GM23338 (cell line): ENCODE data around the gene AKAP13. TPM values are rescaled to one million over a fixed set of nuclear protein-coding genes. Genes with fewer than 3 reads are reported as not detected.

ENCODE experiments used
- ATAC-seq: fragments of 200-7000 bp; cut with Tn5 transposase; 3 replicates; pipeline ENCODE4 v1.9.1; 2020
- DNase-seq: peaks from one replicate; pipeline ENCODE4 v3.0.0-alpha.2; 2015; ENCODE audit warnings: low spot score
- H2AFZ ChIP-seq: fragments of 200-600 bp; sonication (generic); 2 replicates; pipeline ENCODE4 v1.8.0; 2016; ENCODE audit warnings: antibody characterized with exemption, mild to moderate bottlenecking, moderate library complexity
- H3F3A ChIP-seq: fragments of 200-600 bp; sonication (generic); replicated peaks from 2 replicates; pipeline ENCODE4 v1.8.0; 2017; ENCODE audit warnings: antibody characterized with exemption, mixed run types, low read depth
- H3K27ac ChIP-seq: fragments of 200-600 bp; sonication (generic); 2 replicates; pipeline ENCODE4 v1.6.1; 2016; ENCODE audit warnings: low read depth
- H3K27me3 ChIP-seq: fragments of 200-600 bp; sonication (generic); 2 replicates; pipeline ENCODE4 v1.8.0; 2016; ENCODE audit warnings: mild to moderate bottlenecking, mixed run types, moderate library complexity; ENCODE audit not compliant: insufficient read depth
- H3K36me3 ChIP-seq: fragments of 200-600 bp; sonication (generic); 2 replicates; pipeline ENCODE4 v1.8.0; 2016; ENCODE audit warnings: mild to moderate bottlenecking; ENCODE audit not compliant: insufficient read depth
- H3K4me1 ChIP-seq: fragments of 200-600 bp; sonication (generic); 2 replicates; pipeline ENCODE4 v1.8.0; 2016; ENCODE audit warnings: mild to moderate bottlenecking, moderate library complexity; ENCODE audit not compliant: insufficient read depth
- H3K4me2 ChIP-seq: fragments of 200-600 bp; sonication (generic); 2 replicates; pipeline ENCODE4 v1.7.1; 2017; ENCODE audit warnings: mixed run types
- H3K4me3 ChIP-seq: fragments of 200-600 bp; sonication (generic); 2 replicates; pipeline ENCODE4 v1.6.1; 2016; ENCODE audit warnings: mixed run types
- H3K79me2 ChIP-seq: fragments of 200-600 bp; sonication (generic); replicated peaks from 2 replicates; pipeline ENCODE4 v1.8.0; 2017; ENCODE audit warnings: mild to moderate bottlenecking; ENCODE audit not compliant: insufficient read depth
- H3K9me2 ChIP-seq: fragments of 200-600 bp; sonication (generic); 2 replicates; pipeline ENCODE4 v1.8.0; 2017; ENCODE audit not compliant: insufficient read depth
- H4K20me1 ChIP-seq: fragments of 200-600 bp; sonication (generic); replicated peaks from 2 replicates; pipeline ENCODE4 v1.8.0; 2017; ENCODE audit warnings: mild to moderate bottlenecking; ENCODE audit not compliant: insufficient read depth
- H3K27ac Mint-ChIP-seq: 2 replicates; pipeline ENCODE4 v1.8.0; 2020; ENCODE audit warnings: inconsistent platforms, mild to moderate bottlenecking, moderate library complexity, mixed read lengths
- H3K27me3 Mint-ChIP-seq: 3 replicates; pipeline ENCODE4 v1.8.0; 2022; ENCODE audit warnings: low read depth, mild to moderate bottlenecking, moderate library complexity, mixed read lengths, inconsistent platforms; ENCODE audit not compliant: insufficient read depth, poor library complexity
- H3K36me3 Mint-ChIP-seq: 3 replicates; pipeline ENCODE4 v1.8.0; 2021; ENCODE audit warnings: low read depth, mild to moderate bottlenecking, inconsistent platforms, moderate library complexity, mixed read lengths
- H3K4me1 Mint-ChIP-seq: 3 replicates; pipeline ENCODE4 v1.8.0; 2020; ENCODE audit warnings: mild to moderate bottlenecking, inconsistent platforms, mixed read lengths
- H3K4me3 Mint-ChIP-seq: 3 replicates; pipeline ENCODE4 v1.8.0; 2021; ENCODE audit warnings: moderate library complexity, mild to moderate bottlenecking, inconsistent platforms, mixed read lengths
- H3K9me3 Mint-ChIP-seq: 3 replicates; pipeline ENCODE4 v1.8.0; 2020; ENCODE audit warnings: moderate library complexity, mild to moderate bottlenecking, inconsistent platforms, mixed read lengths
- CREB1 ChIP-seq: fragments of 250-450 bp; sonication (Bioruptor Pico); IDR thresholded peaks from 2 replicates; pipeline ENCODE4 v1.5.0; 2020; ENCODE audit warnings: low read depth, mild to moderate bottlenecking, moderate library complexity
- CTCF ChIP-seq, 2 experiments: fragments of 200-600 bp in 1 of 2; sonication (generic) in 1 of 2; conservative IDR thresholded peaks; 2 replicates each; pipeline versions ENCODE4 v1.5.1 to v1.6.1; 2016 to 2017; ENCODE audit warnings: antibody characterized with exemption in 2 of 2, low read depth in 2 of 2, mild to moderate bottlenecking in 2 of 2, moderate library complexity in 1 of 2
- ETS1 ChIP-seq: IDR thresholded peaks from 2 replicates; pipeline ENCODE4 v1.6.1; 2016; ENCODE audit warnings: antibody characterized with exemption
- EZH2 ChIP-seq: fragments of 200-600 bp; sonication (generic); IDR thresholded peaks from one replicate; pipeline ENCODE4 v1.8.0; 2017; ENCODE audit warnings: antibody characterized with exemption, mild to moderate bottlenecking, low read depth; ENCODE audit not compliant: unreplicated experiment
- EZH2phosphoT487 ChIP-seq: fragments of 200-600 bp; sonication (generic); IDR thresholded peaks from one replicate; pipeline ENCODE4 v1.8.1; 2018; ENCODE audit warnings: antibody characterized with exemption; ENCODE audit not compliant: unreplicated experiment
- JUNB ChIP-seq: IDR thresholded peaks from one replicate; pipeline ENCODE4 v1.6.1; 2016; ENCODE audit warnings: antibody characterized with exemption; ENCODE audit not compliant: unreplicated experiment
- NANOG ChIP-seq: IDR thresholded peaks from 2 replicates; pipeline ENCODE4 v1.6.1; 2016; ENCODE audit warnings: antibody characterized with exemption, borderline replicate concordance
- POLR2AphosphoS5 ChIP-seq: IDR thresholded peaks from 2 replicates; pipeline ENCODE4 v1.6.1; 2016; ENCODE audit warnings: antibody characterized with exemption, low read depth
- REST ChIP-seq: IDR thresholded peaks from one replicate; pipeline ENCODE4 v1.6.1; 2018; ENCODE audit warnings: antibody characterized with exemption; ENCODE audit not compliant: unreplicated experiment
- STAT1 ChIP-seq: IDR thresholded peaks from one replicate; pipeline ENCODE4 v1.6.1; 2016; ENCODE audit warnings: antibody characterized with exemption; ENCODE audit not compliant: unreplicated experiment
- ZNF114 ChIP-seq: fragments of 250-450 bp; sonication (Bioruptor Pico); IDR thresholded peaks from 2 replicates; pipeline ENCODE4 v1.5.0; 2020; ENCODE audit warnings: mild to moderate bottlenecking, moderate library complexity
- ZNF331 ChIP-seq: fragments of 250-450 bp; sonication (Bioruptor Pico); IDR thresholded peaks from 2 replicates; pipeline ENCODE4 v1.5.0; 2020; ENCODE audit warnings: low read depth, mild to moderate bottlenecking, moderate library complexity
- ZNF462 ChIP-seq: fragments of 250-450 bp; sonication (Bioruptor Pico); IDR thresholded peaks from 2 replicates; pipeline ENCODE4 v1.5.0; 2020; ENCODE audit warnings: mild to moderate bottlenecking, moderate library complexity
- polyA plus RNA-seq: library from polyadenylated mRNA; unstranded; fragments of >200 nt; fragmentation: Nextera tagmentation; extraction: Ambion mirVana; gene quantifications from 2 replicates; pipeline ENCODE4 v1.2.1, GENCODE V29; 2016
- total RNA-seq: library from RNA; depleted of rRNA; stranded (reverse); fragments of >200 nt; shearing (Covaris generic); gene quantifications from 2 replicates; pipeline ENCODE4 v1.2.3, GENCODE V29; 2014

The AKAP13 gene
- total and polyA plus RNA-seq, 2 experiments from 2014 or later = 46.2 to 60.7 TPM

DNA sequence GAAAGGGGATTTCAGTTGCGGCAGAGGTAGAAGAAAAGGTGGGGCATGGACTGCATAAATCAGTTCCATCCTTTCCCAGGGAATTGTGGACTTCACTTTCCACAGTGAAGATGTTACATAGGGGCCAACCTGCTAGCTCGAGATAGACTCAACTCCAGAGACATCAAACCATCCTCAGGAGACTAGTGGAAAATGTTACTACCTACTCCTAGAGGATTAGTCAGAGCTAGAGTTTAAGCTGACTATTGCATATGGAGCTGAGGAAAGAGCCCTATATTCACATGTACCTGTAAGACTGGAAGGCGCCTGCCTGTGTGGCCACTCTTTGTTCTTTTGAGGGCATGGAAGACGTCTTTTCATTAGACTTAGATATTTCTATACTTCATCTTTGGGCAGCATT, 345.2 kb downstream of the AKAP13 start:
- Histone ChIP-seq H3K9me2 (no peaks in the 10 kb centered on the region), H3K79me2 (no peaks in the 10 kb centered on the region), H3K27ac (no peak overlapping the region), H3K4me3 (no peak overlapping the region), H2AFZ (no peak overlapping the region), H3K4me2 (no peak overlapping the region), H4K20me1 (peaks cover 3% of the 10 kb centered on the region; the same call in 1 of the 2 replicates), H3K4me1 (no peaks in the 10 kb centered on the region), H3K36me3 (peaks cover 5% of the 10 kb centered on the region; the same call in 1 of the 2 replicates), H3K27me3 (no peaks in the 10 kb centered on the region), H3F3A (0 out of 2 replicates have a peak, but pooled peaks cover 7% of the 10 kb centered on the region)
- DNase-seq (no peak), ATAC-seq (no peak)
- no peaks in the 10 kb centered on the region for H3K27me3 Mint-ChIP-seq
- H3K27ac Mint-ChIP-seq = no peak overlapping the region
- H3K4me1 Mint-ChIP-seq = no peaks in the 10 kb centered on the region; the same call in 2 of the 3 replicates
- no peak overlapping the region for H3K4me3 Mint-ChIP-seq
- TF ChIP-seq ZNF114 (CRISPR knock-in tag) (no peak), JUNB (no peak), EZH2phosphoT487 (no peak), STAT1 (no peak), NANOG (no peak), CREB1 (CRISPR knock-in tag) (no peak), ETS1 (no peak), CTCF (conservative IDR thresholded peaks at IDR 0.05; ENCODE audit: low read depth in 2 of 2) (no peak), POLR2AphosphoS5 (no peak), EZH2 (no peak), ZNF462 (CRISPR knock-in tag) (no peak), REST (no peak), ZNF331 (no peak)
- H3K9me3 Mint-ChIP-seq = no peaks in the 10 kb centered on the region
- H3K36me3 Mint-ChIP-seq = peaks cover 30% of the 10 kb centered on the region; the same call in 2 of the 3 replicates
